Smooth muscle cell (in vitro differentiated cells): ENCODE results near the gene RINL. TPM values are rescaled to one million over a fixed set of nuclear protein-coding genes. Genes with fewer than 3 reads are reported as not detected.
"Not testable (repeated sequence)": the region's sequence is repeated elsewhere in the genome, so short reads cannot be mapped to it uniquely, and the experiment has no call there.

Experiments
- DNase-seq: peaks from one replicate; lab custom pipeline; 2025; ENCODE audit not compliant: unreplicated experiment; lab: John Stamatoyannopoulos, UW
- H2AFZ ChIP-seq: fragments of 200-600 bp; sonication (generic); 2 replicates; pipeline ENCODE4 v1.6.0; 2016; ENCODE audit warnings: antibody characterized with exemption, low read depth, mild to moderate bottlenecking
- H3F3A ChIP-seq: fragments of 200-600 bp; sonication (generic); 2 replicates; pipeline ENCODE4 v1.6.0; 2017; ENCODE audit warnings: antibody characterized with exemption, low read depth
- H3K27ac ChIP-seq: fragments of 200-600 bp; sonication (generic); 2 replicates; pipeline ENCODE4 v1.5.1; 2016; ENCODE audit warnings: low read depth, mild to moderate bottlenecking
- H3K27me3 ChIP-seq: fragments of 200-600 bp; sonication (generic); 2 replicates; pipeline ENCODE4 v1.6.1; 2016; ENCODE audit warnings: low read depth, mild to moderate bottlenecking
- H3K36me3 ChIP-seq: fragments of 200-600 bp; sonication (generic); 2 replicates; pipeline ENCODE4 v1.5.1; 2016; ENCODE audit warnings: low read depth
- H3K4me1 ChIP-seq: fragments of 200-600 bp; sonication (generic); 2 replicates; pipeline ENCODE4 v1.5.1; 2016; ENCODE audit warnings: low read depth
- H3K4me2 ChIP-seq: fragments of 200-600 bp; sonication (generic); 2 replicates; pipeline ENCODE4 v1.6.0; 2016; ENCODE audit warnings: mild to moderate bottlenecking
- H3K4me3 ChIP-seq: fragments of 200-600 bp; sonication (generic); 2 replicates; pipeline ENCODE4 v1.5.1; 2016; ENCODE audit warnings: mild to moderate bottlenecking
- H3K79me2 ChIP-seq: fragments of 200-600 bp; sonication (generic); 2 replicates; pipeline ENCODE4 v1.6.0; 2016; ENCODE audit warnings: low read depth, mild to moderate bottlenecking
- H3K9ac ChIP-seq: fragments of 200-600 bp; sonication (generic); 2 replicates; pipeline ENCODE4 v1.6.0; 2016; ENCODE audit warnings: low read depth
- H3K9me3 ChIP-seq: fragments of 200-600 bp; sonication (generic); replicated peaks from 2 replicates; pipeline ENCODE4 v1.5.1; 2016; ENCODE audit warnings: low read depth
- H4K20me1 ChIP-seq: fragments of 200-600 bp; sonication (generic); 2 replicates; pipeline ENCODE4 v1.6.0; 2016; ENCODE audit warnings: low read depth
- CTCF ChIP-seq: fragments of 200-600 bp; sonication (generic); IDR thresholded peaks from 2 replicates; pipeline ENCODE4 v1.5.1; 2017; ENCODE audit warnings: borderline replicate concordance, mild to moderate bottlenecking, antibody characterized with exemption; ENCODE audit not compliant: insufficient read depth, poor library complexity, severe bottlenecking
- WGBS: methylation state at CpG from one replicate; pipeline ENCODE4 v1.1.7; 2016; ENCODE audit warnings: low lambda C conversion rate; 5-methylcytosine and 5-hydroxymethylcytosine counted together
- polyA plus RNA-seq: library from polyadenylated mRNA; unstranded; fragments of >200 nt; fragmentation: Nextera tagmentation; extraction: Ambion mirVana; gene quantifications from 2 replicates; pipeline ENCODE4 v1.2.1, GENCODE V29; 2016
- total RNA-seq: library from RNA; depleted of rRNA; stranded (reverse); fragments of >200 nt; gene quantifications from 2 replicates; pipeline ENCODE4 v1.2.3, GENCODE V29; 2014

RINL gene
- total and polyA plus RNA-seq, 2 experiments from 2014 or later = 2.0 to 3.0 TPM

- no peaks in the 10 kb centered on the region for H3K27me3 ChIP-seq
- H3K79me2 ChIP-seq = no peaks in the 10 kb centered on the region
- DNase-seq = no peak
- H3K27ac ChIP-seq = peak overlapping the region; percentile 19
- H3K4me2 ChIP-seq = no peak overlapping the region
- no peak overlapping the region for H3K9ac ChIP-seq
- no peak overlapping the region for H2AFZ ChIP-seq
- no peaks in the 10 kb centered on the region for H4K20me1 ChIP-seq
- H3K36me3 ChIP-seq = no peaks in the 10 kb centered on the region
- 98% methylated on average over 3 of the region's 3 CpGs for WGBS
- H3K4me3 ChIP-seq = no peak overlapping the region
- H3F3A ChIP-seq = no peaks in the 10 kb centered on the region
- H3K4me1 ChIP-seq = peaks cover 12% of the 10 kb centered on the region
- TF ChIP-seq CTCF = no peak
- no peaks in the 10 kb centered on the region for H3K9me3 ChIP-seq
These were observed 21.3 kb downstream of the RINL start for GRCh38 chr19:38856813-38857212.

GRCh38 chr19:38855751-38856150, 22.3 kb downstream of the RINL start:
- not testable (repeated sequence) for H3K27ac ChIP-seq, H3K9ac ChIP-seq, H3K27me3 ChIP-seq, DNase-seq, H3K4me3 ChIP-seq, H3K4me2 ChIP-seq, H3K79me2 ChIP-seq, H3K9me3 ChIP-seq, H3K36me3 ChIP-seq, H2AFZ ChIP-seq, H3F3A ChIP-seq, H4K20me1 ChIP-seq
- WGBS = 92% methylated on average over 21 of the region's 37 CpGs
- H3K4me1 ChIP-seq = peaks cover 16% of the 10 kb centered on the region

GRCh38 chr19:38854961-38855360, 23.1 kb downstream of the RINL start:
- not testable (repeated sequence) for H3F3A ChIP-seq, H3K4me2 ChIP-seq, H3K27me3 ChIP-seq, H3K9me3 ChIP-seq, H3K36me3 ChIP-seq, H2AFZ ChIP-seq, H3K4me3 ChIP-seq, DNase-seq, H3K79me2 ChIP-seq, H3K9ac ChIP-seq, H3K27ac ChIP-seq, H4K20me1 ChIP-seq
- 90% methylated on average over 3 of the region's 3 CpGs for WGBS
- peaks cover 11% of the 10 kb centered on the region for H3K4me1 ChIP-seq

GRCh38 chr19:38853214-38853613, 24.9 kb downstream of the RINL start:
- no peak for DNase-seq
- Histone ChIP-seq H3K4me2 (peak overlapping the region; percentile 98), H3F3A (peaks cover 10% of the 10 kb centered on the region), H3K9ac (peak overlapping the region; percentile 97), H2AFZ (no peak overlapping the region), H3K9me3 (no peaks in the 10 kb centered on the region), H3K4me1 (peaks cover 9% of the 10 kb centered on the region), H4K20me1 (peaks cover 10% of the 10 kb centered on the region), H3K27ac (peak overlapping the region; percentile 98), H3K27me3 (no peaks in the 10 kb centered on the region), H3K4me3 (peak overlapping the region; percentile 95), H3K36me3 (no peaks in the 10 kb centered on the region), H3K79me2 (peaks cover 8% of the 10 kb centered on the region)
- no peak for TF ChIP-seq CTCF
- WGBS = 94% methylated on average over 17 of the region's 17 CpGs
